H9 (cell line): ENCODE measurements around the gene SLC25A26. TPM values are rescaled to one million over a fixed set of nuclear protein-coding genes. Genes with fewer than 3 reads are reported as not detected.
"Not testable (repeated sequence)": the region's sequence is repeated elsewhere in the genome, so short reads cannot be mapped to it uniquely, and the experiment has no call there.

Experiments
- DNase-seq: peaks from one replicate; pipeline ENCODE4 v3.0.0-alpha.2; 2017
- H2AFZ ChIP-seq: one replicate; pipeline ENCODE4 v1.6.1; 2013; ENCODE audit warnings: mild to moderate bottlenecking, low read length, control low read depth, moderate library complexity
- H2AK5ac ChIP-seq: 2 replicates; pipeline ENCODE4 v1.6.1; 2013; ENCODE audit warnings: low read length, control low read depth, mixed read lengths; ENCODE audit not compliant: insufficient read length
- H2BK120ac ChIP-seq: one replicate; pipeline ENCODE4 v1.6.1; 2013; ENCODE audit warnings: low read depth, mild to moderate bottlenecking, low read length, control low read depth, inconsistent platforms; ENCODE audit not compliant: poor library complexity, severe bottlenecking
- H2BK12ac ChIP-seq: 2 replicates; pipeline ENCODE4 v1.6.1; 2013; ENCODE audit warnings: low read length, control low read depth, mixed read lengths, low read depth; ENCODE audit not compliant: insufficient read length
- H2BK15ac ChIP-seq: 2 replicates; pipeline ENCODE4 v1.6.1; 2013; ENCODE audit warnings: low read depth, low read length, control low read depth
- H2BK20ac ChIP-seq: one replicate; pipeline ENCODE4 v1.6.1; 2013; ENCODE audit warnings: low read depth, mild to moderate bottlenecking, low read length, control low read depth, inconsistent platforms; ENCODE audit not compliant: poor library complexity, severe bottlenecking
- H2BK5ac ChIP-seq: 2 replicates; pipeline ENCODE4 v1.6.1; 2013; ENCODE audit warnings: low read length, control low read depth, mixed read lengths; ENCODE audit not compliant: insufficient read length
- H3K14ac ChIP-seq: 2 replicates; pipeline ENCODE4 v1.6.1; 2013; ENCODE audit warnings: low read length, control low read depth; ENCODE audit not compliant: insufficient read depth
- H3K18ac ChIP-seq: 2 replicates; pipeline ENCODE4 v1.6.1; 2013; ENCODE audit warnings: low read depth, mild to moderate bottlenecking, mixed read lengths, low read length, control low read depth; ENCODE audit not compliant: insufficient read length
- H3K23ac ChIP-seq: 2 replicates; pipeline ENCODE4 v1.6.1; 2013; ENCODE audit warnings: low read length, control low read depth, mixed read lengths, low read depth; ENCODE audit not compliant: insufficient read length
- H3K23me2 ChIP-seq: 2 replicates; pipeline ENCODE4 v1.6.1; 2013; ENCODE audit warnings: low read depth, mild to moderate bottlenecking, mixed read lengths, low read length, control low read depth; ENCODE audit not compliant: insufficient read length, poor library complexity, severe bottlenecking
- H3K27ac ChIP-seq: 2 replicates; pipeline ENCODE4 v1.5.1; 2013; ENCODE audit warnings: low read length, control low read depth, mixed read lengths, low read depth; ENCODE audit not compliant: insufficient read length
- H3K27me3 ChIP-seq: 2 replicates; pipeline ENCODE4 v1.6.1; 2013; ENCODE audit warnings: low read length, control low read depth, inconsistent platforms; ENCODE audit not compliant: insufficient read depth
- H3K4ac ChIP-seq: 2 replicates; pipeline ENCODE4 v1.6.1; 2013; ENCODE audit warnings: low read depth, mild to moderate bottlenecking, control low read depth, inconsistent platforms, low read length, moderate library complexity
- H3K4me1 ChIP-seq: 2 replicates; pipeline ENCODE4 v1.6.1; 2013; ENCODE audit warnings: low read length, control low read depth, inconsistent platforms; ENCODE audit not compliant: insufficient read depth
- H3K4me2 ChIP-seq: 2 replicates; pipeline ENCODE4 v1.6.1; 2013; ENCODE audit warnings: low read length, control low read depth, mixed read lengths; ENCODE audit not compliant: insufficient read length, insufficient read depth
- H3K56ac ChIP-seq: 2 replicates; pipeline ENCODE4 v1.6.1; 2013; ENCODE audit warnings: low read depth, mild to moderate bottlenecking, mixed read lengths, low read length, control low read depth; ENCODE audit not compliant: insufficient read length
- H3K79me1 ChIP-seq: 2 replicates; pipeline ENCODE4 v1.6.1; 2013; ENCODE audit warnings: low read depth, mild to moderate bottlenecking, moderate library complexity, low read length, control low read depth, inconsistent platforms; ENCODE audit not compliant: insufficient read depth, poor library complexity, severe bottlenecking
- H3K79me2 ChIP-seq: 2 replicates; pipeline ENCODE4 v1.6.1; 2013; ENCODE audit warnings: low read length, control low read depth, inconsistent platforms; ENCODE audit not compliant: insufficient read depth
- H3K9ac ChIP-seq: 2 replicates; pipeline ENCODE4 v1.6.1; 2013; ENCODE audit warnings: low read length, control low read depth, mixed read lengths; ENCODE audit not compliant: insufficient read length; ENCODE audit errors: extremely low read depth
- H3K9me3 ChIP-seq: one replicate; pipeline ENCODE4 v1.6.1; 2013; ENCODE audit warnings: low read depth, low read length, inconsistent platforms; ENCODE audit not compliant: control insufficient read depth
- H3T11ph ChIP-seq: one replicate; pipeline ENCODE4 v1.6.1; 2013; ENCODE audit warnings: mild to moderate bottlenecking, low read length, control low read depth, inconsistent platforms
- H4K20me1 ChIP-seq: one replicate; pipeline ENCODE4 v1.6.1; 2013; ENCODE audit not compliant: control insufficient read depth, insufficient read length, insufficient read depth
- H4K5ac ChIP-seq: 2 replicates; pipeline ENCODE4 v1.6.1; 2013; ENCODE audit warnings: low read depth, mild to moderate bottlenecking, mixed read lengths, low read length, control low read depth; ENCODE audit not compliant: insufficient read length
- H4K8ac ChIP-seq: replicated peaks from 2 replicates; pipeline ENCODE4 v1.6.1; 2013; ENCODE audit warnings: low read length, control low read depth, mixed read lengths, low read depth; ENCODE audit not compliant: insufficient read length
- H4K91ac ChIP-seq: 2 replicates; pipeline ENCODE4 v1.6.1; 2013; ENCODE audit warnings: low read depth, mild to moderate bottlenecking, moderate library complexity, mixed read lengths, low read length, control low read depth; ENCODE audit not compliant: insufficient read length
- H3K27ac Mint-ChIP-seq, 3 experiments: 2 replicates in 2 of 3; 3 replicates in 1 of 3; pipeline ENCODE4 v1.8.0; 2020 to 2021; ENCODE audit warnings: mixed read lengths in 3 of 3, mild to moderate bottlenecking in 1 of 3, moderate library complexity in 1 of 3
- H3K27me3 Mint-ChIP-seq: 2 replicates; pipeline ENCODE4 v1.8.0; 2021; ENCODE audit warnings: low read depth, mild to moderate bottlenecking, moderate library complexity, mixed read lengths
- H3K36me3 Mint-ChIP-seq, 3 experiments: 2 replicates in 2 of 3; 3 replicates in 1 of 3; pipeline ENCODE4 v1.8.0; 2020 to 2021; ENCODE audit warnings: low read depth in 3 of 3, mixed read lengths in 3 of 3; ENCODE audit not compliant: insufficient read depth in 1 of 3
- H3K4me1 Mint-ChIP-seq, 2 experiments: 2 replicates each; pipeline ENCODE4 v1.8.0; 2020; ENCODE audit warnings: mixed read lengths in 2 of 2
- H3K4me3 Mint-ChIP-seq, 2 experiments: 2 replicates in 1 of 2; 3 replicates in 1 of 2; pipeline ENCODE4 v1.8.0; 2020 to 2021; ENCODE audit warnings: mild to moderate bottlenecking in 2 of 2, mixed read lengths in 2 of 2, moderate library complexity in 1 of 2
- H3K9me3 Mint-ChIP-seq, 2 experiments: 2 replicates in 1 of 2; 3 replicates in 1 of 2; pipeline ENCODE4 v1.8.0; 2020; ENCODE audit warnings: mild to moderate bottlenecking in 2 of 2, mixed read lengths in 2 of 2, moderate library complexity in 1 of 2
- CTCF ChIP-seq: fragments of 200-600 bp; sonication (generic); conservative IDR thresholded peaks from 3 replicates; pipeline ENCODE4 v1.8.0; 2021; ENCODE audit warnings: antibody characterized with exemption, mild to moderate bottlenecking
- WGBS: extraction: QIAGEN DNeasy Blood & Tissue Kit; methylation state at CpG from one replicate; pipeline ENCODE4 v1.1.7; 2013; ENCODE audit warnings: missing lambda C conversion rate, low lambda C conversion rate, mixed read lengths; ENCODE audit not compliant: insufficient read length; ENCODE audit errors: extremely low coverage; 5-methylcytosine and 5-hydroxymethylcytosine counted together
- total RNA-seq: library from RNA; stranded (reverse); gene quantifications from 2 replicates; pipeline ENCODE4 v1.2.1, GENCODE V29; 2021

SLC25A26 gene
- total RNA-seq, 1 experiment from 2014 or later: 30.2 TPM

GRCh38 chr3:66298591-66298990 lies 77.8 kb downstream of the SLC25A26 start:
- Mint-ChIP-seq H3K9me3 (no peaks in the 10 kb centered on the region), H3K27ac (no peak overlapping the region), H3K4me1 (peaks cover 0 to under 1% of the 10 kb centered on the region in 2 experiments; a peak in 1 of 4 replicates), H3K27me3 (no peaks in the 10 kb centered on the region), H3K4me3 (no peak overlapping the region), H3K36me3 (no peaks in the 10 kb centered on the region)
- Histone ChIP-seq H2BK15ac (no peak overlapping the region), H2BK12ac (no peak overlapping the region), H3K56ac (no peak overlapping the region), H3K79me1 (no peaks in the 10 kb centered on the region), H4K5ac (no peak overlapping the region), H2BK5ac (no peak overlapping the region), H4K20me1 (no peaks in the 10 kb centered on the region), H3K9ac (no peak overlapping the region), H3K4me2 (no peak overlapping the region), H4K91ac (no peak overlapping the region), H2BK120ac (no peak overlapping the region), H2BK20ac (no peak overlapping the region), H3K9me3 (no peaks in the 10 kb centered on the region), H3K4ac (no peak overlapping the region), H3K27ac (no peak overlapping the region), H3K79me2 (no peaks in the 10 kb centered on the region), H4K8ac (no peak overlapping the region), H2AFZ (no peak overlapping the region), H3K23ac (no peak overlapping the region), H3K4me1 (no peaks in the 10 kb centered on the region), H3K14ac (no peak overlapping the region), H3K23me2 (no peaks in the 10 kb centered on the region), H3K27me3 (no peaks in the 10 kb centered on the region), H2AK5ac (no peak overlapping the region), H3T11ph (no peak overlapping the region), H3K18ac (no peak overlapping the region)
- no peak for TF ChIP-seq CTCF
- WGBS: no CpG with 5 or more reads among the region's 1 CpG
- no peak for DNase-seq

- not testable (repeated sequence) for H2BK5ac ChIP-seq, H3K4ac ChIP-seq, H4K91ac ChIP-seq, H2BK20ac ChIP-seq, H2AFZ ChIP-seq, H3K18ac ChIP-seq, H4K5ac ChIP-seq, H2BK12ac ChIP-seq, H3K4me1 Mint-ChIP-seq, H3K27ac ChIP-seq, H3K4me1 ChIP-seq, H3K23me2 ChIP-seq, H3K27ac Mint-ChIP-seq, H4K8ac ChIP-seq, H3K4me2 ChIP-seq, DNase-seq, H2BK15ac ChIP-seq, H3K9ac ChIP-seq, H3K14ac ChIP-seq, H3K27me3 ChIP-seq, H3K4me3 Mint-ChIP-seq, H3K79me1 ChIP-seq, H3K23ac ChIP-seq, H3K27me3 Mint-ChIP-seq, H2AK5ac ChIP-seq, H4K20me1 ChIP-seq, H3T11ph ChIP-seq, H3K9me3 ChIP-seq, H3K79me2 ChIP-seq, H3K36me3 Mint-ChIP-seq, H2BK120ac ChIP-seq, H3K9me3 Mint-ChIP-seq, H3K56ac ChIP-seq
- WGBS: no CpG with 5 or more reads among the region's 7 CpGs
Measured at GRCh38 chr3:66299085-66299484, 78.3 kb downstream of the SLC25A26 start.
